Retinal pigment epithelial cell (primary cell): ENCODE data around the gene CEP44.
A peak's percentile ranks its signal among the peaks of the same experiment; 100 is the strongest.
"Not testable (repeated sequence)": the region's sequence is repeated elsewhere in the genome, so short reads cannot be mapped to it uniquely, and the experiment has no call there.

Source experiments
- DNase-seq: peaks from one replicate; pipeline ENCODE4 v3.0.0-alpha.2; 2010; ENCODE audit warnings: low read depth
- H3K4me3 ChIP-seq: 2 replicates; pipeline ENCODE4 v1.5.1; 2011; ENCODE audit warnings: mild to moderate bottlenecking, low read length, control low read depth, moderate library complexity
- TF ChIP-seq, protein P1 (sequence below): conservative IDR thresholded peaks from 2 replicates; pipeline ENCODE4 v1.5.1; 2011; ENCODE audit warnings: low read depth, low read length, control low read depth, inconsistent platforms

The CEP44 gene

DNA sequence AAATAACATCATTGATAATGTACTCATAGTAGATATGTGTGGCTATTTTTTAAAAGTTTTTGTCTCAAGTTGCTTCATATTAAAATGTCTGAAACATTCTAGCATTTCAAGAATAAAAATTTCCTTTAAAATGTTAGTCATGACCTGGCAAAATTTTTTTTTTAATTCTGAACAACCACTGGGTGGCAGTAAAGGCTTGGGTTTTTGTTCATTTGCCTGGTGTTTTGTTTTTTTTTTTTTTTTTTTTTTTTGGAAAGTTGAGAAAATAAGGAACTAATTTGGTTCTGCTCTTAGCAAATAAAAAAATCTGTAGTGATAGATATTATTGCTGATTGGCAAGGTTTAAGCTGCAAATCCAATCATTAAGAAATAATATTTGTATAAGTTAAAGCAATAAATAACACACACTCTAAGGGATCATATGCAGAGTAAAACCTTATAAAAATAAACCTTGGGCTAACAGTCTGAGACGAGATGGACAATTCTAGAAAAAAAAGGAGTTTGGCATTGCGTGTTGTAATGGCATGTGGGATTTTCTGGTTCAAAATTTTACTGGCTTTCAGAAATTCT is 81.4 kb downstream of the CEP44 start:
- TF ChIP-seq, protein P1, sequence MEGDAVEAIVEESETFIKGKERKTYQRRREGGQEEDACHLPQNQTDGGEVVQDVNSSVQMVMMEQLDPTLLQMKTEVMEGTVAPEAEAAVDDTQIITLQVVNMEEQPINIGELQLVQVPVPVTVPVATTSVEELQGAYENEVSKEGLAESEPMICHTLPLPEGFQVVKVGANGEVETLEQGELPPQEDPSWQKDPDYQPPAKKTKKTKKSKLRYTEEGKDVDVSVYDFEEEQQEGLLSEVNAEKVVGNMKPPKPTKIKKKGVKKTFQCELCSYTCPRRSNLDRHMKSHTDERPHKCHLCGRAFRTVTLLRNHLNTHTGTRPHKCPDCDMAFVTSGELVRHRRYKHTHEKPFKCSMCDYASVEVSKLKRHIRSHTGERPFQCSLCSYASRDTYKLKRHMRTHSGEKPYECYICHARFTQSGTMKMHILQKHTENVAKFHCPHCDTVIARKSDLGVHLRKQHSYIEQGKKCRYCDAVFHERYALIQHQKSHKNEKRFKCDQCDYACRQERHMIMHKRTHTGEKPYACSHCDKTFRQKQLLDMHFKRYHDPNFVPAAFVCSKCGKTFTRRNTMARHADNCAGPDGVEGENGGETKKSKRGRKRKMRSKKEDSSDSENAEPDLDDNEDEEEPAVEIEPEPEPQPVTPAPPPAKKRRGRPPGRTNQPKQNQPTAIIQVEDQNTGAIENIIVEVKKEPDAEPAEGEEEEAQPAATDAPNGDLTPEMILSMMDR = peak; percentile 30
- H3K4me3 ChIP-seq = no peak overlapping the region
- no peak for DNase-seq

DNA sequence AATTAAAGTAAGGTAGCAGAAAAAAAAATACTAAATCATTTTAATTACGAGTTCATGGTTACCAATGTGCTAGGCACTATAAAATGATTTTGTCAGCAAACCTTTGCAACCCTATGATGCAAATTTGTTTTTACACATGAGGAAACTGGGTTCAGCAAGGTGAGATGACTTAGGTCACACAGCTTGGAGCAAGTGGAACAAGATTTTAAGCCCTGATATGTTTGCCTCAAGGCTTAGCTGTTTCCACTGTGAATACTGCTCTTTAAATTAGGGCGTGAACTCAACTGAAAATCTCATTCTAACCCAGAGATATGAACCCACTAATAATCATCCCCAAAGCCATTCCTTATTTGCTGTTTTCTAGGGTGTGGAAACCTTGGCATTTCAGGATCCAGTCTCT is 86.3 kb downstream of the CEP44 start:
- DNase-seq = no peak
- TF ChIP-seq, protein P1 = no peak
- H3K4me3 ChIP-seq = no peak overlapping the region

DNA sequence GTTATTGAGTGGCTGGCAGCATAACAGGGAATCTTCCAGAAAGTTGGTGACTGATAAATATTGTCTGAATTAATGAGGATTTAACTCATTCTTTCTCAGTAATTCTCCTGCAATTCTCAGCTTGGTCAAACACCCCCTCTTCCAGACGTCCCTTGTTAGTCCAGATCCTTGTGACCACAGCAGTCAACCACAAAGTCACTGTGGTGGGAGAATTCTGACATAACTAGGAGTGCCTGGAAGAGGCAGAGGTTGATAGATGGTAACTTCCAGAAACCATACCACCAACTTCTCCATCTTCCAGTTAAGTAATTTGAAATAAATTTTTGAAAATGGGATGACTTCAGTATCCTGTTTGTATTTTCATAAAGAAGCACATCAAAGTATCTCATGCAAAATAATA is 90.1 kb downstream of the CEP44 start:
- TF ChIP-seq, protein P1 = no peak
- no peak for DNase-seq
- H3K4me3 ChIP-seq = no peak overlapping the region

DNA sequence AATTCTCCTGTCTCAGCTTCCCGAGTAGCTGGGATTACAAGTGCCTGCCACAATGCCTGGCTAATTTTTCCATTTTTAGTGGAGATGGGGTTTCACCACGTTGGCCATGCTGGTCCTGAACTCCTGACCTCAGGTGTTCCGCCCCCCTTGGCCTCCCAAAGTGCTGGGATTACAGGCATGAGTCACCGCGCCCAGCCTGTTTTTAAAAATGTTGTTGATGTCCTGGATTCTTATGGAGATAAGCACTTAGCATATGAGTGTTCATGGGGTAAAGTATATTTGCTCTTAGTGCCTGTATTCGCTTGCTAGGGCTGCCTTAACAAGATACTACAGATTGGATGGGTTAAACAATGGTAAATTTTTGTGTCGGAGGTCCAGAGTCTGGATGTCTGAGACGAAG is 91.7 kb downstream of the CEP44 start:
- TF ChIP-seq, protein P1 = no peak
- DNase-seq = no peak
- H3K4me3 ChIP-seq = no peak overlapping the region

DNA sequence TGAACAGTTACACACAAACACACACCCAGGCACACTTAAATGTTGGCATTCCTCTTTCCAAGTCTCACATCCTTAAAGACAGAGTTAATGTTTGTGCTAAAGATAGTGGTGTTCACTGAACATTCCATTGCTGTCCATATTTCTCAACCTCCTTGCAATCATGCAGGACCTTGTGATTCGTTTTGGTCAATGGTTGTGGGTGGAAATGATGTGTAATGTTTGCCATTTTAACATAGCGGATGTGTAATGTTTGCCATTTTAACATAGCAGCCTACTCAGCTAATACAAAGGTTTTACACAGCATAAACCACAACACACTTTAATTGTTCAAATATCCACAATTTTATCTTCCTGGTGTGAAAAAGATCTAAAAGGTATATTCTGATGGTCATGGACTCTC is 93.9 kb downstream of the CEP44 start:
- no peak for DNase-seq
- TF ChIP-seq, protein P1 = no peak
- H3K4me3 ChIP-seq = no peak overlapping the region

DNA sequence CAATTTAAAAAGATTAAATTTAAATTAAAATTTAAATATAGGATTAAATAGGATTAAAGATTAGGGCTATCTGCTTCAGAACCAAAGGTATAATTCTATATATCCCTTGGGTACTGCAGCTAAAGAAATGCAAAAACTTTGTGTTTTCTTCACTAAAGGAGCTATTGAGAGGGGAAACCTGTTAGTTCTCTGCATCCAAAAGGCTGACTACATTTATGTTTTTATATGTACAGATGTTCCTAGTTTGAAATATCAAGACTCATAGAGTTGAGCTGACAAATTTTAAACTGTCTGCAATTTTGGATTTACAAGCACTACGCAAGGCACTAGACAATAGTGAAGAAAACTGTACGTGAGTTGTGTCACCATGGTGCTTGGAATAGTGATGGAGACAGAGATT is 95.2 kb downstream of the CEP44 start:
- TF ChIP-seq, protein P1 = no peak
- H3K4me3 ChIP-seq = no peak overlapping the region
- DNase-seq = no peak

DNA sequence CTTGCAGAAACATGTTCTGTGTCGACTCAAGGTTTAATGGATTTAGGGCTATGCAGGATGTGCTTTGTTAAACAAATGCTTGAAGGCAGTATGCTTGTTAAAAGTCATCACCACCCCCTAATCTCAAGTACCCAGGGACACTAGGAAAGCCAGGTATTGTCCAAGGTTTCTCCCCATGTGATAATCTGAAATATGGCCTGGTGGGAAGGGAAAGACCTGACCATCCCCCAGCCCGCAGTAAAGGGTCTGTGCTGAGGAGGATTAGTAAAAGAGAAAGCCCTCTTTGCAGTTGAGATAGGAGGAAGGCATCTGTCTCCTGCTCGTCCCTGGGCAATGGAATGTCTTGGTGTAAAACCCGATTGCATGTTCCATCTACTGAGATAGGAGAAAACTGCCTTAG is 96.5 kb downstream of the CEP44 start:
- DNase-seq, H3K4me3 ChIP-seq: not testable (repeated sequence)
